ENCODE measurements around the gene SLC7A6. TPM values are rescaled to one million over a fixed set of nuclear protein-coding genes. Genes with fewer than 3 reads are reported as not detected.

SLC7A6 gene
- total and polyA plus RNA-seq, 2 experiments from 2014 or later, result 20.5 to 29.7 TPM

GRCh38 chr16:68226116-68226515, 38.2 kb upstream of the SLC7A6 start:
- TF ChIP-seq CTCF (IDR thresholded peaks at IDR 0.05; ENCODE audit: poor library complexity), result no peak

GRCh38 chr16:68227183-68227793, 37.0 kb upstream of the SLC7A6 start:
- H3K79me2 ChIP-seq, result peaks cover 6% of the 10 kb centered on the region
- H3K27ac ChIP-seq, result peak overlapping the region; percentile 41
- no peaks in the 10 kb centered on the region for H3K9me2 ChIP-seq (replicated peaks; ENCODE audit: insufficient read depth)
- 71% methylated on average over 3 of the region's 3 CpGs for WGBS (ENCODE audit: low lambda C conversion rate, missing lambda C conversion rate)
- no peak overlapping the region for H2AFZ ChIP-seq
- no peak overlapping the region for H3K4me3 ChIP-seq
- H4K20me1 ChIP-seq (ENCODE audit: insufficient read depth, poor library complexity, severe bottlenecking), result no peaks in the 10 kb centered on the region
- no peaks in the 10 kb centered on the region for H3K9me3 ChIP-seq (ENCODE audit: low read depth)
- no peaks in the 10 kb centered on the region for H3K36me3 ChIP-seq (replicated peaks; ENCODE audit: insufficient read depth, low read depth)
- peak; percentile 22 for DNase-seq (ENCODE audit: low spot score)
- peaks cover 21% of the 10 kb centered on the region for H3K4me1 ChIP-seq (ENCODE audit: insufficient read depth)
- no peaks in the 10 kb centered on the region for H3K27me3 ChIP-seq
- TF ChIP-seq CTCF (IDR thresholded peaks at IDR 0.05; ENCODE audit: poor library complexity) (no peak), EZH2phosphoT487 (IDR thresholded peaks at IDR 0.05; ENCODE audit: low read depth, severe bottlenecking, unreplicated experiment) (no peak), EZH2 (IDR thresholded peaks at IDR 0.05; ENCODE audit: borderline replicate concordance) (no peak)
- no peak overlapping the region for H3K4me2 ChIP-seq

More at GRCh38 chr16:68226116-68226515, 38.2 kb upstream of the SLC7A6 start:
- H3K9me2 ChIP-seq (replicated peaks; ENCODE audit: insufficient read depth), result no peaks in the 10 kb centered on the region
- no peak overlapping the region for H3K27ac ChIP-seq
- no peak for DNase-seq (ENCODE audit: low spot score)
- no peaks in the 10 kb centered on the region for H3K9me3 ChIP-seq (ENCODE audit: low read depth)
- H3K4me3 ChIP-seq, result no peak overlapping the region
- no peaks in the 10 kb centered on the region for H3K79me2 ChIP-seq
- H3K4me1 ChIP-seq (ENCODE audit: insufficient read depth), result peaks cover 21% of the 10 kb centered on the region
- no peak overlapping the region for H2AFZ ChIP-seq
- no peaks in the 10 kb centered on the region for H3K36me3 ChIP-seq (replicated peaks; ENCODE audit: insufficient read depth, low read depth)
- H3K4me2 ChIP-seq, result no peak overlapping the region
- H4K20me1 ChIP-seq (ENCODE audit: insufficient read depth, poor library complexity, severe bottlenecking), result no peaks in the 10 kb centered on the region
- H3K27me3 ChIP-seq, result no peaks in the 10 kb centered on the region
- WGBS (ENCODE audit: low lambda C conversion rate, missing lambda C conversion rate), result 84% methylated on average over 4 of the region's 4 CpGs

DNA sequence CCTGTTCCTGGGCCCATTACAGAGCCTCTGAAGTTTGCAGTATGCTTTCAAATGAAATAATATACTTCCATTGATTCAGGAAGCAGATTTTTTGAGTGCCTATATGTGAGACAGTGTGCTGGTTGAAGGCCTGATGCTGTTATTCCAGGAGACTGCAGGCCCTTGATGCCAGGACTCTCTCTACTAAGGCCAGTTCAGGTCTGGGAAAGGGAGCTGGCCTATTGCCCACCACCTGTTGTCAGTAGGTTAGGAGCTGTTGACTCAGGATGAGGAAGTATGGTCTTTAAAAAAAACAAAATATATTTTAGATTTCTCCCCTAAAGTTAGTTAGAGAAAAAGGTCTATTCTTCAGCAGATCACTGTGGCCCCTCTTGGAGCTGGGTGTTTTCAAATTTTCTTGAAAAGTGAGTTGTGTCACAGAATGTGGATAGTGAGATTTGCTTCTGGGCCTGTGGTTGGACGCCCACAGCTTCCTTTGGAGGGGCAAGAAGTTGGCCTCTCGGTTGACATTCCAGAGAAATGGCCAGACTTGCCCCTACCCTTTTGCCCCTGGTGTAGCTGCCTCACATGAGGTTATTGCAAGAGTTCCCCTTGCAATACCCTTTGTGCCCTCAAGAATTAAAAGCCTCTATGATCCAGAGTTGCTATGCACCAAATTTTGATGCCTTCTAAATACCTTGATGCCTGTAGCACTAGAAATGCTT, 36.3 kb upstream of the SLC7A6 start:
- Histone ChIP-seq H2AFZ (no peak overlapping the region), H3K27me3 (no peaks in the 10 kb centered on the region), H3K4me3 (no peak overlapping the region), H3K4me1 (ENCODE audit: insufficient read depth) (peaks cover 21% of the 10 kb centered on the region), H3K79me2 (peaks cover 13% of the 10 kb centered on the region), H3K27ac (peak overlapping the region; percentile 41), H3K36me3 (replicated peaks; ENCODE audit: insufficient read depth, low read depth) (no peaks in the 10 kb centered on the region), H3K4me2 (no peak overlapping the region), H4K20me1 (ENCODE audit: insufficient read depth, poor library complexity, severe bottlenecking) (no peaks in the 10 kb centered on the region), H3K9me2 (replicated peaks; ENCODE audit: insufficient read depth) (no peaks in the 10 kb centered on the region), H3K9me3 (ENCODE audit: low read depth) (no peaks in the 10 kb centered on the region)
- no peak for DNase-seq (ENCODE audit: low spot score)
- TF ChIP-seq EZH2 (IDR thresholded peaks at IDR 0.05; ENCODE audit: borderline replicate concordance), result no peak
- TF ChIP-seq EZH2phosphoT487 (IDR thresholded peaks at IDR 0.05; ENCODE audit: low read depth, severe bottlenecking, unreplicated experiment), result no peak
- TF ChIP-seq CTCF (IDR thresholded peaks at IDR 0.05; ENCODE audit: poor library complexity), result no peak
- 82% methylated on average over 2 of the region's 2 CpGs for WGBS (ENCODE audit: low lambda C conversion rate, missing lambda C conversion rate)
